ENCODE measurements around the gene TBC1D10A.

- TF ChIP-seq, protein P1, sequence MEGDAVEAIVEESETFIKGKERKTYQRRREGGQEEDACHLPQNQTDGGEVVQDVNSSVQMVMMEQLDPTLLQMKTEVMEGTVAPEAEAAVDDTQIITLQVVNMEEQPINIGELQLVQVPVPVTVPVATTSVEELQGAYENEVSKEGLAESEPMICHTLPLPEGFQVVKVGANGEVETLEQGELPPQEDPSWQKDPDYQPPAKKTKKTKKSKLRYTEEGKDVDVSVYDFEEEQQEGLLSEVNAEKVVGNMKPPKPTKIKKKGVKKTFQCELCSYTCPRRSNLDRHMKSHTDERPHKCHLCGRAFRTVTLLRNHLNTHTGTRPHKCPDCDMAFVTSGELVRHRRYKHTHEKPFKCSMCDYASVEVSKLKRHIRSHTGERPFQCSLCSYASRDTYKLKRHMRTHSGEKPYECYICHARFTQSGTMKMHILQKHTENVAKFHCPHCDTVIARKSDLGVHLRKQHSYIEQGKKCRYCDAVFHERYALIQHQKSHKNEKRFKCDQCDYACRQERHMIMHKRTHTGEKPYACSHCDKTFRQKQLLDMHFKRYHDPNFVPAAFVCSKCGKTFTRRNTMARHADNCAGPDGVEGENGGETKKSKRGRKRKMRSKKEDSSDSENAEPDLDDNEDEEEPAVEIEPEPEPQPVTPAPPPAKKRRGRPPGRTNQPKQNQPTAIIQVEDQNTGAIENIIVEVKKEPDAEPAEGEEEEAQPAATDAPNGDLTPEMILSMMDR (conservative IDR thresholded peaks at IDR 0.05; ENCODE audit: low read depth, low read length), result no peak; the same call in 1 of the 2 replicates
- TF ChIP-seq EZH2 (IDR thresholded peaks at IDR 0.05; ENCODE audit: borderline replicate concordance, low read depth, low read length, poor library complexity, severe bottlenecking), result no peak
Measured at GRCh38 chr22:30246814-30247376, 79.8 kb downstream of the TBC1D10A start.
